SK-N-SH treated with all-trans-retinoic acid at 6 μM for 48 hours (cell line): ENCODE results near the gene CBX7.
A peak's percentile ranks its signal among the peaks of the same experiment; 100 is the strongest.
"Not testable (repeated sequence)": the region's sequence is repeated elsewhere in the genome, so short reads cannot be mapped to it uniquely, and the experiment has no call there.

ENCODE experiments used
- ATAC-seq: fragments of 200-7000 bp; cut with Tn5 transposase; 3 replicates; pipeline ENCODE4 v1.9.1; 2020; ENCODE audit warnings: mild to moderate bottlenecking, moderate library complexity
- ARNTL ChIP-seq: fragments of 450-650 bp; formaldehyde crosslinking; IDR thresholded peaks from 2 replicates; pipeline ENCODE4 v1.5.0; 2020; ENCODE audit warnings: low read depth, mild to moderate bottlenecking, moderate library complexity, borderline replicate concordance
- BACH2 ChIP-seq: fragments of 250-450 bp; sonication (Bioruptor Pico); IDR thresholded peaks from 2 replicates; pipeline ENCODE4 v1.9.0; 2021; ENCODE audit warnings: mild to moderate bottlenecking, borderline replicate concordance
- CSDC2 ChIP-seq: fragments of 250-450 bp; sonication (Bioruptor Pico); IDR thresholded peaks from 2 replicates; pipeline ENCODE4 v1.5.0; 2020; ENCODE audit warnings: mild to moderate bottlenecking, moderate library complexity
- ESRRG ChIP-seq: fragments of 250-450 bp; sonication (Bioruptor Pico); IDR thresholded peaks from 2 replicates; pipeline ENCODE4 v1.6.1; 2021; ENCODE audit warnings: mild to moderate bottlenecking
- GLIS3 ChIP-seq: fragments of 250-450 bp; sonication (Bioruptor Pico); IDR thresholded peaks from 2 replicates; pipeline ENCODE4 v1.5.0; 2020; ENCODE audit warnings: mild to moderate bottlenecking, moderate library complexity
- ISL1 ChIP-seq: fragments of 250-450 bp; sonication (Bioruptor Pico); IDR thresholded peaks from 2 replicates; pipeline ENCODE4 v2.1.2; 2022; ENCODE audit warnings: mild to moderate bottlenecking, moderate library complexity
- OSR1 ChIP-seq: fragments of 250-450 bp; sonication (Bioruptor Pico); IDR thresholded peaks from 2 replicates; pipeline ENCODE4 v1.8.0; 2022; ENCODE audit warnings: moderate library complexity, mild to moderate bottlenecking, inconsistent platforms
- PPARA ChIP-seq: fragments of 250-450 bp; sonication (Bioruptor Pico); IDR thresholded peaks from 2 replicates; pipeline ENCODE4 v1.5.0; 2020; ENCODE audit warnings: mild to moderate bottlenecking, borderline replicate concordance
- RARB ChIP-seq: fragments of 250-450 bp; sonication (Bioruptor Pico); IDR thresholded peaks from 2 replicates; pipeline ENCODE4 v1.8.0; 2021; ENCODE audit warnings: mild to moderate bottlenecking, moderate library complexity
- SNAI2 ChIP-seq: fragments of 250-450 bp; sonication (Bioruptor Pico); IDR thresholded peaks from 2 replicates; pipeline ENCODE4 v1.5.0; 2020; ENCODE audit warnings: mild to moderate bottlenecking, moderate library complexity
- TOX ChIP-seq: fragments of 250-450 bp; sonication (Bioruptor Pico); IDR thresholded peaks from 2 replicates; pipeline ENCODE4 v1.8.0; 2021; ENCODE audit warnings: mild to moderate bottlenecking, moderate library complexity, borderline replicate concordance
- ZC3H10 ChIP-seq: fragments of 250-450 bp; sonication (Bioruptor Pico); IDR thresholded peaks from 2 replicates; pipeline ENCODE4 v1.5.1; 2021; ENCODE audit warnings: mild to moderate bottlenecking, moderate library complexity
- ZFP3 ChIP-seq: fragments of 250-450 bp; sonication (Bioruptor Pico); IDR thresholded peaks from 2 replicates; pipeline ENCODE4 v1.5.0; 2020; ENCODE audit warnings: mild to moderate bottlenecking, moderate library complexity
- ZFP30 ChIP-seq: fragments of 450-650 bp; formaldehyde crosslinking; IDR thresholded peaks from 2 replicates; pipeline ENCODE4 v1.5.0; 2022; ENCODE audit warnings: mild to moderate bottlenecking, moderate library complexity
- ZNF565 ChIP-seq: fragments of 450-650 bp; formaldehyde crosslinking; conservative IDR thresholded peaks from 2 replicates; pipeline ENCODE4 v1.5.0; 2020; ENCODE audit warnings: low read depth, mild to moderate bottlenecking, moderate library complexity
- ZNF70 ChIP-seq: fragments of 450-650 bp; formaldehyde crosslinking; IDR thresholded peaks from 2 replicates; pipeline ENCODE4 v1.5.0; 2020; ENCODE audit warnings: mild to moderate bottlenecking, moderate library complexity
- ZNF8 ChIP-seq: fragments of 450-650 bp; formaldehyde crosslinking; IDR thresholded peaks from 2 replicates; pipeline ENCODE4 v1.5.0; 2020; ENCODE audit warnings: mild to moderate bottlenecking, moderate library complexity
- TF ChIP-seq, protein P1 (sequence below): fragments of 250-450 bp; sonication (Bioruptor Pico); IDR thresholded peaks from 2 replicates; pipeline ENCODE4 v1.5.1; 2020; ENCODE audit warnings: low read depth, mild to moderate bottlenecking, moderate library complexity
- TF ChIP-seq, protein P2 (sequence below): fragments of 250-450 bp; sonication (Bioruptor Pico); IDR thresholded peaks from 2 replicates; pipeline ENCODE4 v1.8.0; 2020; ENCODE audit warnings: mild to moderate bottlenecking, moderate library complexity, borderline replicate concordance
- TF ChIP-seq, protein P3 (sequence below): fragments of 250-450 bp; sonication (Bioruptor Pico); IDR thresholded peaks from 2 replicates; pipeline ENCODE4 v1.8.0; 2021; ENCODE audit warnings: low read depth, mild to moderate bottlenecking, moderate library complexity, borderline replicate concordance

Gene CBX7

DNA sequence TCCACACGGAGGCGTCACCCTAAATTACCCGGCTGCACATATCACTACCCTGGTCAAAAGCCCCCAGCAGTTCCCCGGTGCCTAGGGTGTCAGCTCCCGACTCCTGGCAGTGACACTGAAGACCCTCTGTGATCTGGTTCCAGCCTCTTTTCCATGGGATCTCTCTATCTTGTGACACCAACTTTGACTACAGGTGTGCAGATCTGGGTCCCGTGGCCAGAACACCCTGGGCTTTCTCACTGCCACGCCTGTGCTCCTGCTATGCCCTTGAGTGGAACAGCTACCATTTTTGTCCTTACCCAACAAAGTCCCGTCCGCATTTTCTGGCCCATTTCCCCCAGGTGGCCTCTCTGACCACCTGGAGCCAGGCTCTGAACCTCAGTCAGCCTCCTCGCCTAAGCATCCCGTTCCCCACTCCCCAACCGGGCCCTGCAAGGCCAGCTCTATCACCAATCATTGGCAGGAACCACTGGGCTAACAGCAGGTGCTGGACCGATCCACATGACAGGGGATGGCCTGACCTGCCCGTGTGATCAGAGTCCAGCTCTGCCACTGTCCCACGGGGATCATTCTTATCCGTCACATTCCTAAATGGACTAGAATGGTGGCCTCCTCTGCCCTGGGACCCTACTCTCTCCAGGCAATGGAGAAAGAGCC lies 20.7 kb upstream of the CBX7 start:
- no peak for ATAC-seq
- TF ChIP-seq, protein P1, sequence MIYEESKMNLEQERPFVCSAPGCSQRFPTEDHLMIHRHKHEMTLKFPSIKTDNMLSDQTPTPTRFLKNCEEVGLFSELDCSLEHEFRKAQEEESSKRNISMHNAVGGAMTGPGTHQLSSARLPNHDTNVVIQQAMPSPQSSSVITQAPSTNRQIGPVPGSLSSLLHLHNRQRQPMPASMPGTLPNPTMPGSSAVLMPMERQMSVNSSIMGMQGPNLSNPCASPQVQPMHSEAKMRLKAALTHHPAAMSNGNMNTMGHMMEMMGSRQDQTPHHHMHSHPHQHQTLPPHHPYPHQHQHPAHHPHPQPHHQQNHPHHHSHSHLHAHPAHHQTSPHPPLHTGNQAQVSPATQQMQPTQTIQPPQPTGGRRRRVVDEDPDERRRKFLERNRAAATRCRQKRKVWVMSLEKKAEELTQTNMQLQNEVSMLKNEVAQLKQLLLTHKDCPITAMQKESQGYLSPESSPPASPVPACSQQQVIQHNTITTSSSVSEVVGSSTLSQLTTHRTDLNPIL (CRISPR knock-in tag), result no peak
- no peak for TF ChIP-seq ZFP3 (CRISPR knock-in tag)
- no peak for TF ChIP-seq OSR1 (CRISPR knock-in tag)
- TF ChIP-seq ARNTL (CRISPR knock-in tag), result no peak
- no peak for TF ChIP-seq TOX (CRISPR knock-in tag)
- TF ChIP-seq CSDC2 (CRISPR knock-in tag), result no peak
- no peak for TF ChIP-seq ZNF565
- TF ChIP-seq ZNF70 (CRISPR knock-in tag), result no peak
- TF ChIP-seq PPARA, result no peak
- TF ChIP-seq, all 23 proteins: peak for 0

DNA sequence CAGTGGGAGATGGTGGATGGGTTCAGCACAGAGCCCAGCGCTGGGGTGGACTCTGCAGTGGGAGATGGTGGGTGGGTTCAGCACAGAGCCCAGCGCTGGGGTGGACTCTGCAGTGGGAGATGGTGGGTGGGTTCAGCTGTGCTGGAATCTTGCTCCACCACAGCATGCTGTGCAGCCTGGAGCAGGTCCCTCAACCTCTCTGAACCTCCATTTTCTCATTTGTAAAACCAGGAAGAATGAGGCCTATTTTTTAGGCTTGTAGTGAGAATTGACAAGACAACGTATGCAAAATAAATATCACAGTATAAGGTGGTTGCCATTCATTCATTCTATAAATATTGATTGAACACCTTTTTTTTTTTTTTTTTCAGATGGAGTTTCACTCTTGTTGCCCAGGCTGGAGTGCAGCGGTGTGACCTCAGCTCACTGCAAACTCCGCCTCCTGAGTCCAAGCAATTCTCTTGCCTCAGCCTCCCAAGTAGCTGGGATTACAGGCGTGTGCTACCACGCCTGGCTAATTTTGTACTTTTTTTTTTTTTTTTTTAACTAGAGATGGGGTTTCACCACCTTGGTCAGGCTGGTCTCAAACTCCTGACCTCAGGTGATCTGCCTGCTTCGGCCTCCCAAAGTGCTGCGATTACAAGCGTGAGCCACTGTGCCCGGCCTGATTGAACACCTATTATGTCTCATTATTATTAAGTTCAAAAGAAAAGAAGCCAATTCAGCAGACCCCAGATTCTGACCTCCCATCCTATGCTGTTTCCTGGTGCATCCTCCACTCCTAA lies 20.0 kb upstream of the CBX7 start:
- ATAC-seq, result not testable (repeated sequence)

DNA sequence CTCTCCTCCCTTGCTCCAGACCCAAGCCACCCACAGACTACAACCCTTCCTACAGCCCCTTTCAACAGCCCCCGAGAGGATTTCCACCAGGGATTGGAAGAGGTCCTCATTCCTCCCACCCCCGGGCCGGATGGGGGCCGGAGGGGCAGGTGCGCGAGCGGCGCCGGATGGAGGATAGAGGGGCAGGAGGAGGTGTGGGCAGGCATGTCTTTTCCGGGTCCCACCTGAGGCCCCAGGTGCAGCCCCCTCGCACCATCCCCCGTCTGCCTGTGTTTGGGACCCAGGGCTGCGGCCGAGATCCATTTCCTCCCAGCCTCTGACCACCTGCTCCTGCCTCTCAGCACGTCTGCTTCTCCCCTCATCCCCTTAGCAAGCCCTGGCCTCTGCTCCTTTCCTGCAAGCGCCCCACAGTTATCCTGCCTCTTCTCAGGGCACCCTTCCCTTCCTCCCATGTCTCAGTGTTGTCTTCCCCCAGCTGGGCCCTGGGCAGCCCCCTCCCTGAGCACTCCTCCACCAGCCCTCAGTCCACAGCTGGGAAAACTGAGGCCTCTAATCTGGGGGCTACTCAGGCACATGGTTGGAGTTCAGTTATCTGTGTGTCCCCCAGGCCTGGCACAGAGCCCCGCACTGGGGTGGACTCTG lies 19.3 kb upstream of the CBX7 start:
- no peak for ATAC-seq
- TF ChIP-seq RARB (CRISPR knock-in tag), result no peak
- TF ChIP-seq ZFP3 (CRISPR knock-in tag), result no peak
- no peak for TF ChIP-seq ZNF70 (CRISPR knock-in tag)
- no peak for TF ChIP-seq ARNTL (CRISPR knock-in tag)
- TF ChIP-seq, protein P1 (CRISPR knock-in tag), result no peak
- TF ChIP-seq ZNF565, result no peak
- TF ChIP-seq, protein P2, sequence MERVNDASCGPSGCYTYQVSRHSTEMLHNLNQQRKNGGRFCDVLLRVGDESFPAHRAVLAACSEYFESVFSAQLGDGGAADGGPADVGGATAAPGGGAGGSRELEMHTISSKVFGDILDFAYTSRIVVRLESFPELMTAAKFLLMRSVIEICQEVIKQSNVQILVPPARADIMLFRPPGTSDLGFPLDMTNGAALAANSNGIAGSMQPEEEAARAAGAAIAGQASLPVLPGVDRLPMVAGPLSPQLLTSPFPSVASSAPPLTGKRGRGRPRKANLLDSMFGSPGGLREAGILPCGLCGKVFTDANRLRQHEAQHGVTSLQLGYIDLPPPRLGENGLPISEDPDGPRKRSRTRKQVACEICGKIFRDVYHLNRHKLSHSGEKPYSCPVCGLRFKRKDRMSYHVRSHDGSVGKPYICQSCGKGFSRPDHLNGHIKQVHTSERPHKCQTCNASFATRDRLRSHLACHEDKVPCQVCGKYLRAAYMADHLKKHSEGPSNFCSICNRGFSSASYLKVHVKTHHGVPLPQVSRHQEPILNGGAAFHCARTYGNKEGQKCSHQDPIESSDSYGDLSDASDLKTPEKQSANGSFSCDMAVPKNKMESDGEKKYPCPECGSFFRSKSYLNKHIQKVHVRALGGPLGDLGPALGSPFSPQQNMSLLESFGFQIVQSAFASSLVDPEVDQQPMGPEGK (CRISPR knock-in tag), result no peak
- TF ChIP-seq SNAI2 (CRISPR knock-in tag), result no peak
- no peak for TF ChIP-seq ZNF8 (CRISPR knock-in tag)
- TF ChIP-seq GLIS3 (CRISPR knock-in tag), result no peak
- no peak for TF ChIP-seq ESRRG (CRISPR knock-in tag)
- no peak for TF ChIP-seq ISL1 (CRISPR knock-in tag)
- TF ChIP-seq CSDC2 (CRISPR knock-in tag), result no peak
- TF ChIP-seq OSR1 (CRISPR knock-in tag), result no peak

DNA sequence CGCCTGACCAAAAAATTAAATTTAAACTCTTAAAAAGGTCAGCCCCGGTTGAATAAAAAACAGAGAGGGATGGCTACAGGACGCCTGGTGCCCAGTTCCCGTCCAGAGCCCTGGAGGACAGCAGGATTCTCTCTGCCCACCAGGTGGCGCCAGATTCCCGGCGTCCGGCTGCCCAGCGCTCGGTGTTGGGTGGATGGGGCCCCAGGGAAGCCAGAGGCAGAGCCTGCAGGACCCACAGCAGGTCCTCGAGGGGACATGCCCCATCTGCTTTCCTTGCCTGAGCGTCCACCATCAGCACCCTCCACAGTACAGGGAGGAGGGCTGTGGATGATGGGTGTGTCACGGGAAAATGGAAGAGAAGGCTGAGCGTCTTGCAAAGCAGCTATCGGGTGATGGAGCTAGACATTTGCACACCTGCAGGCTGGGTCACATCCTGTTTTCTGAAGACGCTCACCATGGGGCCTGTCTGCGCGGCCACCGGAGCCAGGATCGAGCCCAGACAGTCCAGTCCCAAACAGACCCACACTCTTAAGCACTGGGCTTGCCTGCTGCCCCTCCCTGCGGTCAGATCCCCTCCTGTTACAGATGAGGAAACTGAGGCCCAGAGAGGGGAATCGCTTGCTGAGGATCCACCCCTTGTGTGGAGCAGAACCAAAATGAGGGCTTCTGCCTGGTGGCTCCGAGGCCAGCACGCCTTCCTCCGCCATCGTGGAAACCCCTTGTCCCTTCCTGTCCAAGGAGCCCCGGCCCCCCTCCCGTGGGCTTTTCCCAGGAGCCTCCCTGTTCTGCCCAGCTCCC lies 18.5 kb upstream of the CBX7 start:
- peak; percentile 93 for ATAC-seq
- no peak for TF ChIP-seq ZC3H10 (CRISPR knock-in tag)
- no peak for TF ChIP-seq OSR1 (CRISPR knock-in tag)
- TF ChIP-seq ZFP3 (CRISPR knock-in tag), result no peak
- no peak for TF ChIP-seq ZNF70 (CRISPR knock-in tag)
- TF ChIP-seq, protein P3, sequence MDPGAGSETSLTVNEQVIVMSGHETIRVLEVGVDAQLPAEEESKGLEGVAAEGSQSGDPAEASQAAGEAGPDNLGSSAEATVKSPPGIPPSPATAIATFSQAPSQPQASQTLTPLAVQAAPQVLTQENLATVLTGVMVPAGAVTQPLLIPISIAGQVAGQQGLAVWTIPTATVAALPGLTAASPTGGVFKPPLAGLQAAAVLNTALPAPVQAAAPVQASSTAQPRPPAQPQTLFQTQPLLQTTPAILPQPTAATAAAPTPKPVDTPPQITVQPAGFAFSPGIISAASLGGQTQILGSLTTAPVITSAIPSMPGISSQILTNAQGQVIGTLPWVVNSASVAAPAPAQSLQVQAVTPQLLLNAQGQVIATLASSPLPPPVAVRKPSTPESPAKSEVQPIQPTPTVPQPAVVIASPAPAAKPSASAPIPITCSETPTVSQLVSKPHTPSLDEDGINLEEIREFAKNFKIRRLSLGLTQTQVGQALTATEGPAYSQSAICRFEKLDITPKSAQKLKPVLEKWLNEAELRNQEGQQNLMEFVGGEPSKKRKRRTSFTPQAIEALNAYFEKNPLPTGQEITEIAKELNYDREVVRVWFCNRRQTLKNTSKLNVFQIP (CRISPR knock-in tag), result no peak
- TF ChIP-seq TOX (CRISPR knock-in tag), result no peak
- no peak for TF ChIP-seq ESRRG (CRISPR knock-in tag)
- no peak for TF ChIP-seq CSDC2 (CRISPR knock-in tag)
- no peak for TF ChIP-seq BACH2
- TF ChIP-seq ZFP30, result no peak
- TF ChIP-seq ZNF8 (CRISPR knock-in tag), result no peak
- no peak for TF ChIP-seq PPARA
- TF ChIP-seq, protein P1 (CRISPR knock-in tag), result no peak
- TF ChIP-seq, protein P2 (CRISPR knock-in tag), result no peak
- no peak for TF ChIP-seq GLIS3 (CRISPR knock-in tag)
- TF ChIP-seq ARNTL (CRISPR knock-in tag), result no peak
- no peak for TF ChIP-seq SNAI2 (CRISPR knock-in tag)
- TF ChIP-seq ZNF565, result no peak
- no peak for TF ChIP-seq ISL1 (CRISPR knock-in tag)
